Colonic mucosa (tissue), 4 donors: Measurements from ENCODE around the gene CASTOR1. TPM values are rescaled to one million over a fixed set of nuclear protein-coding genes. Genes with fewer than 3 reads are reported as not detected.
A peak's percentile ranks its signal among the peaks of the same experiment; 100 is the strongest.

Experiments
- DNase-seq: peaks from one replicate; pipeline ENCODE4 v3.0.0-alpha.2; 2020
- H3K27ac ChIP-seq: fragments of 200-600 bp; one replicate; pipeline ENCODE4 v1.8.0; 2021
- H3K27me3 ChIP-seq: fragments of 200-600 bp; one replicate; pipeline ENCODE4 v1.8.0; 2021
- H3K36me3 ChIP-seq: fragments of 200-600 bp; one replicate; pipeline ENCODE4 v1.8.0; 2021
- H3K4me1 ChIP-seq: fragments of 200-600 bp; one replicate; pipeline ENCODE4 v1.8.0; 2021; ENCODE audit warnings: mild to moderate bottlenecking
- H3K4me3 ChIP-seq: fragments of 200-600 bp; one replicate; pipeline ENCODE4 v1.8.0; 2021
- H3K9ac ChIP-seq, 2 donors: one replicate each; pipeline ENCODE4 v1.7.0; 2013; ENCODE audit warnings: control low read depth in 2 of 2, low read depth in 2 of 2, low read length in 2 of 2
- H3K9me3 ChIP-seq: fragments of 200-600 bp; one replicate; pipeline ENCODE4 v1.8.0; 2021
- intact Hi-C: fragments of 100-400 bp; cut with DNase I; formaldehyde crosslinking; loops from one replicate; pipeline ENCODE4 v1.14.1; 2022
- total RNA-seq, 2 donors: library from RNA; stranded (reverse); fragmentation: NEBNext Ultra II Directional in 1 of 2; extraction: Animal tissue kit (Norgen Biotek cat#: 25700) in 1 of 2; gene quantifications; one replicate each; pipeline ENCODE4 v1.2.1, GENCODE V29; 2021
- TF ChIP-seq, protein P1 (sequence below): fragments of 200-600 bp; IDR thresholded peaks from one replicate; pipeline ENCODE4 v1.8.0; 2022; ENCODE audit warnings: antibody characterized with exemption, mild to moderate bottlenecking
- donor health status: healthy.
- donor health status: DM: no; HTN: no; CAD: no.
- donor health status: DM: no; HTN: no; CAD: no.

Gene CASTOR1
- total RNA-seq, 2 donors from 2014 or later = 4.5 to 5.0 TPM

DNA sequence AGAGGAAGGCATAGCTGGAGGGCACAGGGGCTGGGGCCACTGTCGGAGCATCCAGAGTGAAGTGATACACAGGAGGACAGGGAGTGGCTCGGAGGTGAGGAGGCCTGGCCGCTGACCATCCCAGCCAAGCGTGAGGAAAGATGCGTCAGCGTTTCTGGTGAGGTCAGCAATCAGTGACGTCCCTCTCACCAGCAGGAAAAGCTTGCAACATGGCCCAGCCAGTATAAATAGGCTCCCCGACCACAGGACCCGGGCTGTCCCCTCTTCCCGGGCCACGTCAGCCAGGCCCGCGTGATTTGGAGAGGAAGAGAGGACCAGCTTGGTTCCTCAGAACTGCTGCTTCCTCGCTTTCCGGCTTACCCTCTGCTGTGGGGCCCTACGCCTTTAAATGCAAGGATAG is 18.5 kb downstream of the CASTOR1 start:
- Histone ChIP-seq H3K9ac (no peak overlapping the region), H3K27ac (no peak overlapping the region), H3K9me3 (no peaks in the 10 kb centered on the region), H3K4me3 (no peak overlapping the region), H3K36me3 (no peaks in the 10 kb centered on the region), H3K27me3 (no peaks in the 10 kb centered on the region), H3K4me1 (no peaks in the 10 kb centered on the region)
- DNase-seq = peak; percentile 56
- intact Hi-C loops = no loop called here
- TF ChIP-seq, protein P1, sequence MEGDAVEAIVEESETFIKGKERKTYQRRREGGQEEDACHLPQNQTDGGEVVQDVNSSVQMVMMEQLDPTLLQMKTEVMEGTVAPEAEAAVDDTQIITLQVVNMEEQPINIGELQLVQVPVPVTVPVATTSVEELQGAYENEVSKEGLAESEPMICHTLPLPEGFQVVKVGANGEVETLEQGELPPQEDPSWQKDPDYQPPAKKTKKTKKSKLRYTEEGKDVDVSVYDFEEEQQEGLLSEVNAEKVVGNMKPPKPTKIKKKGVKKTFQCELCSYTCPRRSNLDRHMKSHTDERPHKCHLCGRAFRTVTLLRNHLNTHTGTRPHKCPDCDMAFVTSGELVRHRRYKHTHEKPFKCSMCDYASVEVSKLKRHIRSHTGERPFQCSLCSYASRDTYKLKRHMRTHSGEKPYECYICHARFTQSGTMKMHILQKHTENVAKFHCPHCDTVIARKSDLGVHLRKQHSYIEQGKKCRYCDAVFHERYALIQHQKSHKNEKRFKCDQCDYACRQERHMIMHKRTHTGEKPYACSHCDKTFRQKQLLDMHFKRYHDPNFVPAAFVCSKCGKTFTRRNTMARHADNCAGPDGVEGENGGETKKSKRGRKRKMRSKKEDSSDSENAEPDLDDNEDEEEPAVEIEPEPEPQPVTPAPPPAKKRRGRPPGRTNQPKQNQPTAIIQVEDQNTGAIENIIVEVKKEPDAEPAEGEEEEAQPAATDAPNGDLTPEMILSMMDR = no peak

DNA sequence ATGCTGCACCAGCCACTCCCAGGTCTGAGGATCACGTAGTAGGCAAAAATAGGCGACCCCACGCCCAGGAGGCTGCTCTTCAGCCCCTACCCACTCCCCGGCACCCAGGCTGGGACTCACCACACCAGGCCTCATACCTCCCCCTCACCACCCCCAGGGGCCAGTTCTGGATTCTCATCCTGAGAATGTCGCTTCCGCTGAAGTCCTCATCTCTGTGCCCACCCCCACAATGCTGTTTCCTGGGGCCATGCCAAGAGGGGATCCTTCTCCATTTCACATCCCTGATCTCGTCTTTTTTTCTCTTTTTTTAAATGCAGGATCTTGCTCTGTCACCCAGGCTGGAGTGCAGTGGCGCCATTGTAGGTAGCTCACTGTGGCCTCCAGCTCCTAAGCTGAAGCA is 21.0 kb downstream of the CASTOR1 start:
- H3K4me1 ChIP-seq = no peaks in the 10 kb centered on the region
- intact Hi-C loops = loop anchor here (10.0 kb wide), 1 partner anchor 216 kb away; no protein-coding TSS in a partner anchor
- H3K9me3 ChIP-seq = no peaks in the 10 kb centered on the region
- H3K27me3 ChIP-seq = no peaks in the 10 kb centered on the region
- TF ChIP-seq, protein P1 = no peak
- no peak overlapping the region for H3K9ac ChIP-seq
- no peaks in the 10 kb centered on the region for H3K36me3 ChIP-seq
- H3K4me3 ChIP-seq = no peak overlapping the region
- no peak overlapping the region for H3K27ac ChIP-seq
- DNase-seq = no peak

DNA sequence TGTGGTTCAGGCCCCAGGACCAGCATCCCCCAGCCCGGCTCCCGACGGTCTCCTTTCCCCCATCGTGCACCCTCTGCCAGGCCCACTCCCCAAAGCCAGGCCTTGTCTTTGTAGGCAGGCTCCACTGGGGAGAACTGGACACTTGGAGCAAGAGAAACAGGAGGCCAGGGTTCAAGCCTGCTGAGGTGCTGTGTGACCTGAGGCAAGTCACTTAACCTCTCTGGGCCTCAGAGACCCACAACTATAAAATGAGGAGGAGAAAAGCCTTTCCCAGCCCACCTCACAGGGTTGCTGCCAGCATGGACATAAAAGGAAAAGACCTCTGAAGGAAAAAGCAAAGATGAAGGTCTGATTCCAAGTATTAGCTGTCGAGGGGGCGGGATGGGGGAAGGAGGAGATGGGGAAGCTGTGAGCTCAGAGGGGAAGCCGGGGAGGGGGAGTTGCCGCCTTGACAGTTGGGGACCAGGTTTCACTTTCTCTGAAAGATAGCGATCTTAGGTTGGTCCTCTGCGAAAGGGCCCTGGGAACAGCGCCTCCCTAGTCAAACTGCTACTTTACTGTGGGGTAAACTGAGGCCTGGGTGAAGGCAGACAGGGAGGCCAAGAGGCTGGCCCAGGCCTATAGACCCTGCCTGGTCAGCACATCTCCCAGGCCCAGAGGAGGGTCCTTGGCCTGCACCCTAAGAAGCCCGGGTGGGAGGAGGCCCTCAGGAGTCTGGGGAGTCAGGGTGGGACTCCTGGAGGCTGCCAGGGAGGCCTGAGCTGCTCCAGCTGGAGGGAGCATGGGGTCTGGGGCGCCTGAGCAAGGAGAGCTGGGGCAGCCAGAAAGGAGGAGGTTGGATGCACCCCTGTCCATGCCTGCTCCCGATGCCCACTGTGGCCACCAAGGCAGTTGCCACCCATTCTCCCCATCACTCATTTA is 21.7 kb downstream of the CASTOR1 start:
- Histone ChIP-seq H3K27me3 (no peaks in the 10 kb centered on the region), H3K36me3 (no peaks in the 10 kb centered on the region), H3K27ac (peak overlapping the region; percentile 71), H3K4me1 (no peaks in the 10 kb centered on the region), H3K9me3 (no peaks in the 10 kb centered on the region), H3K9ac (peak overlapping the region in 1 of 2 donors; percentile 49), H3K4me3 (no peak overlapping the region)
- intact Hi-C loops = loop anchor here (10.0 kb wide), 1 partner anchor 217 kb away; no protein-coding TSS in a partner anchor
- TF ChIP-seq, protein P1 = no peak
- DNase-seq = no peak

DNA sequence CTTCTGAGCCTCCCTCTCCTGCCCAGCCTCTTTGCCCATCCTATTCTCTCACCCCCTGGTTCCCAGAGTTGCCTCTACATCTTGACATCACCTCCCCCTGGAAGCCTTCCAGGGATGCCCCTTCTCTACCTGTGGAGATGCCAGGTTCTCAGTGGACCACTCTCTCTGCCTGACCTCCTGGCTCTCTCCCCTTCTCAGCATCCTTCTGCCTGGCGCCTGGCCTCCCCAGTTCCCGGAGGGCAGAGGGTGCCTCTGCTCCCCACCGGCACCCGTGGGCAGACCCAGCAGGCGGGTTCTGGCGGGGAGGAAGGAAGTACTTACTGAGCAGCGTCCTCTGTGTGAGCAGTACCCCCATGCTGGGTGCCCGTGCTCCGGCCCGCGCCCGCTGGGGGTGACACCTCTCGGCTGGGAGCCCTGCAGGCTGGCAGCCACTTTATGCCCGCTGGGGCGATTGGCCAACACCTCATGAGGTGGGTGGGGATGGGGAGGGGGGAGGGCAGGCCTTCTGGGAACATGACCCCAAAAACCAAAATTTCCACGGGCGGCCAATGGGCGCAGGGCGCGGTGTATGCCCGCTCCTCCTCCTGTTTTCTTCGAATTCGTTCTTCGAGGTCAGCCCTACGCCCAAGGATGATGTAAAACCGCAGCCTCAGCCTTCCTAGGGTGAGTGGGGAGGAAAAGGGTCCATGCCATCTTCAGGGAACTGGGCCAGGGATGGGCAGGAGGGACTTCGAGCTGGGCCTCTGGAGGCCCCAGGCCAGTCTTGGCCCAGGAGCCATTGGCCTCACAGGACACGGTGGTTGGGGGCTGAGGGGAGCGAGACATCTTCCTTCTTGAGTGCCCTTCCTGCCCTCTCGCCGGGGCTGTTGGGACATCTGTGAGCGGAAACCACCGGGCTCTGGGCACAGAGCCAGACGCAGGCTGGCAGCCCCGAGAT is 22.6 kb downstream of the CASTOR1 start, which contains the start of gene OSM:
Gene OSM, minus strand, starts transcription at position 407 of the 937 bp plus-strand sequence. Its CDS starts 52 bp downstream, at position 355.
- TF ChIP-seq, protein P1 = no peak
- intact Hi-C loops = loop anchor here (10.0 kb wide), 1 partner anchor 218 kb away; no protein-coding TSS in a partner anchor
- Histone ChIP-seq H3K36me3 (no peaks in the 10 kb centered on the region), H3K9me3 (no peaks in the 10 kb centered on the region), H3K4me3 (peak within 1 kb of the TSS; percentile 32), H3K27me3 (no peaks in the 10 kb centered on the region), H3K9ac (peak within 1 kb of the TSS; percentile 58 to 62), H3K27ac (peak within 1 kb of the TSS; percentile 71), H3K4me1 (no peaks in the 10 kb centered on the region)
- peak; percentile 53 for DNase-seq
